ENCODE data around the gene LIMCH1.

GRCh38 chr4:41535911-41536371 lies 2.0 kb upstream of the LIMCH1 start:
- TF ChIP-seq CTCF (IDR thresholded peaks at IDR 0.05) (no peak), POLR2AphosphoS5 (IDR thresholded peaks at IDR 0.05) (no peak)
